MCF 10A (cell line): ENCODE measurements around the gene HSD3B7. TPM values are rescaled to one million over a fixed set of nuclear protein-coding genes. Genes with fewer than 3 reads are reported as not detected.
A peak's percentile ranks its signal among the peaks of the same experiment; 100 is the strongest.
"Not testable (repeated sequence)": the region's sequence is repeated elsewhere in the genome, so short reads cannot be mapped to it uniquely, and the experiment has no call there.

Experiments used
- Bru-seq: library from RNA; stranded (reverse); fragments of 400-500 nt; gene quantifications from one replicate; lab custom pipeline; 2021; lab: Mats Ljungman, UMichigan
- BruChase-seq, 2 experiments: library from RNA; stranded (reverse); fragments of 400-500 nt; gene quantifications; one replicate each; lab custom pipeline; 2021; lab: Mats Ljungman, UMichigan
- BruUV-seq: library from RNA; stranded (reverse); fragments of 400-500 nt; replicated peaks from 2 replicates; lab custom pipeline; 2021; lab: Mats Ljungman, UMichigan
- CTCF ChIA-PET: fragments of 300-600 bp; sonication (Branson Sonifier 250); formaldehyde crosslinking; extraction: SDS; loops from one replicate; lab custom pipeline; 2021; ENCODE audit warnings: antibody characterized with exemption, inconsistent platforms; lab: Yijun Ruan, JAX
- POLR2A ChIA-PET: fragments of 300-600, 350-650 bp; sonication (Branson Sonifier 250); formaldehyde crosslinking; extraction: SDS; loops from one replicate; lab custom pipeline; 2020; ENCODE audit warnings: antibody characterized with exemption, inconsistent platforms; lab: Yijun Ruan, JAX
- DNase-seq: peaks from one replicate; pipeline ENCODE4 v3.0.0-alpha.2; 2018; ENCODE audit not compliant: unreplicated experiment
- H3K27ac Mint-ChIP-seq: one replicate; pipeline ENCODE4 v1.8.0; 2022; ENCODE audit warnings: mild to moderate bottlenecking, low read depth, mixed read lengths; ENCODE audit not compliant: unreplicated experiment
- H3K27me3 Mint-ChIP-seq: one replicate; pipeline ENCODE4 v1.8.0; 2022; ENCODE audit warnings: mixed read lengths; ENCODE audit not compliant: insufficient read depth, unreplicated experiment
- H3K36me3 Mint-ChIP-seq: one replicate; pipeline ENCODE4 v1.8.0; 2022; ENCODE audit warnings: mild to moderate bottlenecking, moderate library complexity, mixed read lengths; ENCODE audit not compliant: insufficient read depth, unreplicated experiment
- H3K4me1 Mint-ChIP-seq: one replicate; pipeline ENCODE4 v1.8.0; 2022; ENCODE audit warnings: mixed read lengths; ENCODE audit not compliant: insufficient read depth, unreplicated experiment
- H3K4me3 Mint-ChIP-seq: one replicate; pipeline ENCODE4 v1.8.0; 2022; ENCODE audit warnings: mild to moderate bottlenecking, moderate library complexity, mixed read lengths; ENCODE audit not compliant: unreplicated experiment
- H3K9me3 Mint-ChIP-seq: one replicate; pipeline ENCODE4 v1.8.0; 2022; ENCODE audit warnings: mixed read lengths; ENCODE audit not compliant: unreplicated experiment
- intact Hi-C: fragments of 100-400 bp; cut with micrococcal nuclease; formaldehyde crosslinking; loops from 2 replicates; pipeline ENCODE4 v1.14.1; 2022
- long read RNA-seq: library from polyadenylated mRNA; stranded (forward); transcript quantifications from one replicate; pipeline ENCODE4 v2.0.0, GENCODE V29; 2022
- total RNA-seq: library from RNA; stranded (reverse); gene quantifications from 2 replicates; pipeline ENCODE4 v1.2.3, GENCODE V29; 2022
- TF ChIP-seq, protein P1 (sequence below): fragments of 200-600 bp; IDR thresholded peaks from one replicate; pipeline ENCODE4 v1.8.0; 2022; ENCODE audit warnings: antibody characterized with exemption, mild to moderate bottlenecking; ENCODE audit not compliant: unreplicated experiment

HSD3B7 gene
- total RNA-seq (5.0 and 5.3 TPM in 2 replicates), Bru-seq, nascent RNA (percentile 39 among the genes with signal in this experiment), BruChase-seq, experiment 1, labeled RNA remaining after a 6-hour chase (percentile 70 among the genes with signal in this experiment), BruChase-seq, experiment 2, labeled RNA remaining after a 2-hour chase (percentile 52 among the genes with signal in this experiment)
- long read RNA-seq, transcript HSD3B7-202 (7 exons, 2,172 nt), result major isoform, 5 of 15 reads
- long read RNA-seq, partial matches to known transcripts, result 3 of 15 reads
- long read RNA-seq, other reads (novel, unspliced or antisense), result 7 of 15 reads

DNA sequence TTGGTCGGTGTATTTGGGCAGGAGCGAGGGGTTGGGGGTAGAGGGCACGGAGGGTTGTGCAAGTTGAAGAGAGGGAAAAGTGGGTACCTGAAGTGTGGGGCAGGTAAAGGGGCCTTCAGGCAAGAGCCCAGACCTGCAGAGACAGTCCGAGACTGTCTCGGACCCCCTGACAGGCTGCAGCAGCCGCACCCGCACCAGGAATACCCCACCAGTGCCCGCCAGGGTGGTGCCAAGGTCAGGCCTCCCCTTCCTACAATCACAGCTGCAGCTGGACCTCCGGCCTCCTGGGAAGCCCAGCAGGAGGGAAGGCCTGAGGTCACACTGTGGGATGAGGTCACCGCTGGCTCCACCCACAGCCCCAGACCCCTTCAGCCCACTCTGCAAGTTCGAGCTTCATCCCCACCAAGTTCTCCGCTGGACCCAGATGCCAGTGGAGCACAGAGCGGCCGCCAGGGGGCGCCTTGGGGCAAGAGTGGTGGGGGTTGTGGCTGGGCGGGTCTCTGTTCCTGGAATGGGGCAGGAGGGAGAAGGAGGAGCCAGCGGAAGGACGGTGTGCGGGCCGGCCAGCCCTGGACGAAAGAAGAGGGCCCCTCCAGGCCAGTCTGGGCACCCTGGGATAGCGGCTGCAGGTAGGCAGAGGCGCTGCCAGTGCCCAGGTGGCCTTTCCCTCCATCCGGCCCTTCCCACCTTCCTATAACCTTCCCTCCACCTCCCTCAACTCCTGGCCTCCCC is at the start of gene HSD3B7:
Gene HSD3B7 (plus strand): TSS at position 539 of the 732 bp plus-strand sequence. CDS start 452 bp downstream, outside the sequence.
- CTCF ChIA-PET, result interaction anchor here (0.6 to 4.1 kb wide), 51 partner anchors 10 to 888 kb away, joined by 3 to 44 read pairs (median 5); partner anchors contain the start of genes KAT8, PRSS36, VKORC1 and ZNF267
- intact Hi-C loops, result loop anchor here (1.0 to 5.0 kb wide), 4 partner anchors 88 to 157 kb away; partner anchors contain the start of gene KAT8
- peaks cover 5% of the 10 kb centered on the region for H3K4me1 Mint-ChIP-seq
- peak; percentile 80 for DNase-seq
- peak within 1 kb of the TSS; percentile 72 for H3K4me3 Mint-ChIP-seq
- peak within 1 kb of the TSS; percentile 70 for H3K27ac Mint-ChIP-seq
- no peaks in the 10 kb centered on the region for H3K27me3 Mint-ChIP-seq
- TF ChIP-seq, protein P1, sequence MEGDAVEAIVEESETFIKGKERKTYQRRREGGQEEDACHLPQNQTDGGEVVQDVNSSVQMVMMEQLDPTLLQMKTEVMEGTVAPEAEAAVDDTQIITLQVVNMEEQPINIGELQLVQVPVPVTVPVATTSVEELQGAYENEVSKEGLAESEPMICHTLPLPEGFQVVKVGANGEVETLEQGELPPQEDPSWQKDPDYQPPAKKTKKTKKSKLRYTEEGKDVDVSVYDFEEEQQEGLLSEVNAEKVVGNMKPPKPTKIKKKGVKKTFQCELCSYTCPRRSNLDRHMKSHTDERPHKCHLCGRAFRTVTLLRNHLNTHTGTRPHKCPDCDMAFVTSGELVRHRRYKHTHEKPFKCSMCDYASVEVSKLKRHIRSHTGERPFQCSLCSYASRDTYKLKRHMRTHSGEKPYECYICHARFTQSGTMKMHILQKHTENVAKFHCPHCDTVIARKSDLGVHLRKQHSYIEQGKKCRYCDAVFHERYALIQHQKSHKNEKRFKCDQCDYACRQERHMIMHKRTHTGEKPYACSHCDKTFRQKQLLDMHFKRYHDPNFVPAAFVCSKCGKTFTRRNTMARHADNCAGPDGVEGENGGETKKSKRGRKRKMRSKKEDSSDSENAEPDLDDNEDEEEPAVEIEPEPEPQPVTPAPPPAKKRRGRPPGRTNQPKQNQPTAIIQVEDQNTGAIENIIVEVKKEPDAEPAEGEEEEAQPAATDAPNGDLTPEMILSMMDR, result peak; percentile 93
- POLR2A ChIA-PET, result interaction anchor here (0.7 to 3.4 kb wide), 8 partner anchors 49 to 217 kb away, joined by 3 to 30 read pairs (median 4); partner anchors contain the start of genes KAT8, STX4, ZNF646 and ZNF668
- no peaks in the 10 kb centered on the region for H3K9me3 Mint-ChIP-seq
- BruUV-seq, result no TSS peak
- peaks cover 37% of the 10 kb centered on the region for H3K36me3 Mint-ChIP-seq

DNA sequence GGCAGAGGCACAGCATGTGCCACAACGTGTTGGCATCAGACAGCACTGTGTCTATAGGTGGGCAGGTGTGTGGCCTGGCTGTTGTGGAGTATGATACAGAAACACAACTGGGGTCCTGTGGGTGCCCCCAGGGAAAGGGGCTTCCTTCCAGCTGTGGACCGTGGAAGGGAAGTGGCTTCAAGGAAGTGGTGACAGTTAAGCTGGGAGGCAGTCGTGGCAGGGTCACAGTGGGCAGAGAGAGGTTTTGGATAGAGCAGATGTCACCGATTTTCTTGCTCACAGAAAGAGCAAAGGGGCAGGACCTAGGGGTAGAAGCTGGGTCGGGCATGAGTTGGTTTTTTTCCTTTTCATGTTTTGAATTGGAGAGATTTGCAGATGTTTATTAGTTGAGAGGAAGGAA is 47.3 kb upstream of the HSD3B7 start:
- ChIA-PET CTCF (interaction anchor here (0.6 to 5.8 kb wide), 5 partner anchors 36 to 507 kb away, joined by 3 to 39 read pairs (median 3); no protein-coding TSS in a partner anchor), POLR2A (interaction anchor here (0.6 to 0.7 kb wide), 2 partner anchors 190 to 226 kb away, joined by 3 to 4 read pairs; partner anchors contain the start of gene PHKG2)
- intact Hi-C loops, result no loop called here
- Mint-ChIP-seq H3K4me3 (no peak overlapping the region), H3K27ac (no peak overlapping the region), H3K27me3 (no peaks in the 10 kb centered on the region), H3K36me3 (peaks cover 65% of the 10 kb centered on the region), H3K4me1 (peaks cover 22% of the 10 kb centered on the region), H3K9me3 (no peaks in the 10 kb centered on the region)
- no TSS peak for BruUV-seq
- TF ChIP-seq, protein P1, result no peak
- DNase-seq, result no peak

DNA sequence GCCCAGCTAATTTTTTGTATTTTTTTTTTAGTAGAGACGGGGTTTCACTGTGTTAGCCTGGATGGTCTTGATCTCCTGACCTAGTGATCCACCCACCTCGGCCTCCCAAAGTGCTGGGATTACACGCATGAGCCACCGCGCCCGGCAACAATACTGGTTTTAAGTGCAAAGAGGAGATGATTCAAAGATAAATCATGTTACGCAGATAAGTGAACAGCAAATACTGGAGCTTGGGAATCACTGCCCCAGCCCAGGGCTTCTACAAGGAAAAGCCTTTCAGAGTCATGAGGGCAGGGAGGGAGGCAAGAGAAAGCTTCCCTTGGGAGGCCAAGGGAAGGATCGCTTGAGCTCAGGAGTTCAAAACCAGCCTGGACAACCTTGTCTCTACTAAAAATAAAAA is 45.4 kb upstream of the HSD3B7 start:
- BruUV-seq, H3K27me3 Mint-ChIP-seq, intact Hi-C loops, DNase-seq, H3K9me3 Mint-ChIP-seq, H3K27ac Mint-ChIP-seq, H3K4me3 Mint-ChIP-seq: not testable (repeated sequence)
- Mint-ChIP-seq H3K4me1 (peaks cover 22% of the 10 kb centered on the region), H3K36me3 (peaks cover 62% of the 10 kb centered on the region)
- ChIA-PET POLR2A (interaction anchor here (0.7 to 3.3 kb wide), 13 partner anchors 8 to 520 kb away, joined by 3 to 34 read pairs (median 3); partner anchors contain the start of genes ARMC5 and ORAI3), CTCF (interaction anchor here (0.6 to 6.2 kb wide), 8 partner anchors 13 to 519 kb away, joined by 3 to 67 read pairs (median 4); no protein-coding TSS in a partner anchor)

DNA sequence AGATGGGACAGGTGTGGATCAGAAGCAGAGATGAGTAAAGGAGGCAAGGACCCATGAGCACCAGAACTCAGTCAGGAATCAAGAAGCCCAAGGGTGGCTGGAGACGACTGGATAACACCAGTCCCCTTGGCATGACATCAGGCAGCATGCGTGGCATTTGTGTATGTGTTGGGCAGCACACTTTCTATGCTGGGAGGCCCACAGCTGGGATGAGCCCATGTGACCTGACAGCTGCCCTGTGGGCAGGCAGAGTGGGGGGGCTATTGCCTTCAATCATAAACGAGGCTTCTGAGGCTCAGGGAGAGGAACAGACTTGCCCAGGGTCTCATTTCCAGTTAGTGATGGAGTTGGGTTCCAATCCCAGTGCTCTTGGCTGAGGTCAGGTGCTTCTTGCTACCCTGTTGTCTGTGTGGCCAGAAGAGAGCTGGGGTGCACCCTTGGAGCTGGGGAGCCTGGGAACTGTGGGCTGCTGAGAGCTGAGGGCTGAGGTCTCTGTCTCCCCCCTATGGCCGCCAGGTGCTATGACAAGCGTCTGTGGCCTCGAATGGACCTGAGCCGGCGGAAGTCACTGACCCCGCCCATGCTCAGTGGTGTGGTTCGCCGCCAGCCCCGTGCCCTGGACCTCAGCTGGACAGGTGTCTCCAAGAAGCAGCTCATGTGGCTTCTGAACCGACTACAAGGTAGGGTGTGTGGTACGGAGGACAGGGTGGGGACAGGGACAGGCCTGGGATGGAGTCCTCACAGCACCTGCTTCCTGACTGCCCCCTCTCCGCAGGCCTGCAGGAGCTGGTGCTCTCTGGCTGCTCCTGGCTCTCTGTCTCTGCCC is 43.2 kb upstream of the HSD3B7 start:
- no peak overlapping the region for H3K4me3 Mint-ChIP-seq
- DNase-seq, result peak; percentile 80
- CTCF ChIA-PET, result interaction anchor here (0.6 to 6.2 kb wide), 42 partner anchors 9 to 511 kb away, joined by 3 to 67 read pairs (median 4); partner anchors contain the start of genes BCL7C, FBXL19 and PHKG2
- H3K27ac Mint-ChIP-seq, result peak overlapping the region; percentile 97
- POLR2A ChIA-PET, result interaction anchor here (0.7 to 3.3 kb wide), 14 partner anchors 8 to 512 kb away, joined by 3 to 34 read pairs (median 5); partner anchors contain the start of genes BCL7C, CTF1, ORAI3 and PHKG2
- H3K4me1 Mint-ChIP-seq, result peaks cover 22% of the 10 kb centered on the region
- TF ChIP-seq, protein P1, result peak; percentile 84
- no peaks in the 10 kb centered on the region for H3K9me3 Mint-ChIP-seq
- no peaks in the 10 kb centered on the region for H3K27me3 Mint-ChIP-seq
- intact Hi-C loops, result loop anchor here (1.0 to 10.0 kb wide), 3 partner anchors 19 to 157 kb away; partner anchors contain the start of genes FBXL19 and ZNF629
- no TSS peak for BruUV-seq
- peaks cover 63% of the 10 kb centered on the region for H3K36me3 Mint-ChIP-seq
